B cell (primary cell): ENCODE measurements around the gene PIPOX. TPM values are rescaled to one million over a fixed set of nuclear protein-coding genes. Genes with fewer than 3 reads are reported as not detected.

ENCODE experiments used
- ATAC-seq: fragments of 200-7000 bp; cut with Tn5 transposase; one replicate; pipeline ENCODE4 v1.10.0; 2021; ENCODE audit warnings: low read depth, mild to moderate bottlenecking, moderate number of reproducible peaks, moderate library complexity
- CTCF ChIA-PET: fragments of 350-600 bp; sonication (Branson Sonifier 250); formaldehyde crosslinking; loops from one replicate; lab custom pipeline; 2021; ENCODE audit warnings: antibody characterized with exemption, inconsistent platforms; lab: Charles Lee
- POLR2A ChIA-PET: fragments of 350-600 bp; sonication (Branson Sonifier 250); formaldehyde crosslinking; loops from one replicate; lab custom pipeline; 2021; ENCODE audit warnings: antibody characterized with exemption; lab: Charles Lee
- DNase-seq: peaks from one replicate; pipeline ENCODE4 v3.0.0; 2013
- H2AFZ ChIP-seq: 2 replicates; pipeline ENCODE4 v1.6.1; 2012; ENCODE audit warnings: mild to moderate bottlenecking, low read depth, low read length; ENCODE audit not compliant: insufficient read depth, poor library complexity, severe bottlenecking
- H3K27ac ChIP-seq, 2 donors: 1 replicate in 1 of 2; 2 replicates in 1 of 2; pipeline ENCODE4 v1.5.1; 2012 to 2013; ENCODE audit warnings: low read length in 2 of 2, mild to moderate bottlenecking in 2 of 2, moderate library complexity in 1 of 2
- H3K27me3 ChIP-seq, 4 experiments: fragments of 200-600 bp in 1 of 4; sonication (generic) in 1 of 4; replicated peaks in 1 of 4; 1 replicate in 2 of 4; 2 replicates in 2 of 4; pipeline versions ENCODE4 v1.6.1 to v1.7.0; 2013 to 2016; ENCODE audit warnings: low read length in 3 of 4, mild to moderate bottlenecking in 2 of 4, mixed read lengths in 1 of 4, moderate library complexity in 1 of 4; ENCODE audit not compliant: insufficient read depth in 4 of 4, control insufficient read depth in 3 of 4; ENCODE audit errors: control extremely low read depth in 1 of 4
- H3K36me3 ChIP-seq, 2 experiments: replicated peaks in 1 of 2; 1 replicate in 1 of 2; 2 replicates in 1 of 2; pipeline versions ENCODE4 v1.6.1 to v1.7.1; 2013; ENCODE audit warnings: low read length in 1 of 2; ENCODE audit not compliant: insufficient read depth in 2 of 2, control insufficient read depth in 1 of 2; ENCODE audit errors: control extremely low read depth in 1 of 2, extremely low read depth in 1 of 2
- H3K4me1 ChIP-seq, 2 donors: fragments of 200-600 bp in 1 of 2; sonication (generic) in 1 of 2; 1 replicate in 1 of 2; 2 replicates in 1 of 2; pipeline versions ENCODE4 v1.5.1 to v1.6.1; 2013 to 2017; ENCODE audit warnings: low read length in 2 of 2; ENCODE audit not compliant: control insufficient read depth in 2 of 2, insufficient read depth in 2 of 2
- H3K4me2 ChIP-seq: replicated peaks from 2 replicates; pipeline ENCODE3; 2012; ENCODE audit warnings: mild to moderate bottlenecking, low read depth, low read length; ENCODE audit not compliant: poor library complexity, severe bottlenecking
- H3K4me3 ChIP-seq, 5 experiments: fragments of 200-600 bp in 1 of 5; sonication (generic) in 1 of 5; 1 replicate in 3 of 5; 2 replicates in 2 of 5; pipeline versions ENCODE4 v1.5.1 to v1.7.0; 2011 to 2016; ENCODE audit warnings: low read length in 4 of 5, mild to moderate bottlenecking in 4 of 5, low read depth in 2 of 5, control low read depth in 1 of 5, moderate library complexity in 1 of 5; ENCODE audit not compliant: insufficient read depth in 1 of 5; ENCODE audit errors: control extremely low read depth in 1 of 5, extremely low read depth in 1 of 5
- H3K79me2 ChIP-seq: fragments of 200-600 bp; sonication (generic); one replicate; pipeline ENCODE4 v1.6.0; 2016; ENCODE audit warnings: low read length; ENCODE audit not compliant: control insufficient read depth, insufficient read depth
- H3K9ac ChIP-seq: fragments of 200-600 bp; sonication (generic); 2 replicates; pipeline ENCODE4 v1.6.1; 2017; ENCODE audit warnings: mild to moderate bottlenecking, low read length, moderate library complexity
- H3K9me3 ChIP-seq, 3 donors: one replicate each; pipeline versions ENCODE4 v1.6.1 to v1.7.1; 2013; ENCODE audit warnings: low read length in 2 of 3; ENCODE audit not compliant: control insufficient read depth in 2 of 3, insufficient read depth in 1 of 3; ENCODE audit errors: control extremely low read depth in 1 of 3
- H4K20me1 ChIP-seq: 2 replicates; pipeline ENCODE4 v1.6.0; 2012; ENCODE audit warnings: mild to moderate bottlenecking, low read length; ENCODE audit not compliant: insufficient read depth, control insufficient read depth, poor library complexity, severe bottlenecking
- H3K27ac Mint-ChIP-seq: one replicate; pipeline ENCODE4 v1.8.0; 2021; ENCODE audit warnings: mixed read lengths
- H3K27me3 Mint-ChIP-seq: one replicate; pipeline ENCODE4 v1.8.0; 2021; ENCODE audit warnings: mixed read lengths
- H3K4me1 Mint-ChIP-seq: one replicate; pipeline ENCODE4 v1.8.0; 2021; ENCODE audit warnings: mixed read lengths
- H3K4me3 Mint-ChIP-seq: one replicate; pipeline ENCODE4 v1.8.0; 2021; ENCODE audit warnings: mixed read lengths
- H3K9me3 Mint-ChIP-seq: one replicate; pipeline ENCODE4 v1.8.0; 2022; ENCODE audit warnings: mixed read lengths; ENCODE audit not compliant: insufficient read depth
- EZH2 ChIP-seq: IDR thresholded peaks from 2 replicates; pipeline ENCODE4 v1.6.1; 2012; ENCODE audit warnings: borderline replicate concordance, low read depth, mild to moderate bottlenecking, moderate library complexity, low read length; ENCODE audit not compliant: insufficient read depth, poor library complexity, severe bottlenecking
- WGBS: methylation state at CpG from one replicate; pipeline ENCODE4 v1.1.5; 2013; ENCODE audit warnings: missing lambda C conversion rate; ENCODE audit not compliant: insufficient coverage; 5-methylcytosine and 5-hydroxymethylcytosine counted together
- intact Hi-C: fragments of 100-400 bp; cut with micrococcal nuclease; formaldehyde crosslinking; loops from one replicate; pipeline ENCODE4 v1.10.0; 2022
- polyA plus RNA-seq: library from polyadenylated mRNA; depleted of rRNA; stranded (reverse); fragments of >200 nt; gene quantifications from 2 replicates; pipeline ENCODE4 v1.2.3, GENCODE V29; 2012
- total RNA-seq, 2 donors: library from RNA; stranded (reverse); fragments of 120-200 nt in 1 of 2; gene quantifications; 1 replicate in 1 of 2; 2 replicates in 1 of 2; pipeline versions ENCODE4 v1.2.3 to v1.2.4, GENCODE V29; 2013 to 2022
- TF ChIP-seq, protein P1 (sequence below): fragments of 200-600 bp; IDR thresholded peaks from one replicate; pipeline ENCODE4 v1.8.0; 2022; ENCODE audit warnings: antibody characterized with exemption, mild to moderate bottlenecking

The PIPOX gene
- total and polyA plus RNA-seq, 2 donors (not counting 1 experiment from before 2014, with no cell fraction given): 0.95 to 15.0 TPM

DNA sequence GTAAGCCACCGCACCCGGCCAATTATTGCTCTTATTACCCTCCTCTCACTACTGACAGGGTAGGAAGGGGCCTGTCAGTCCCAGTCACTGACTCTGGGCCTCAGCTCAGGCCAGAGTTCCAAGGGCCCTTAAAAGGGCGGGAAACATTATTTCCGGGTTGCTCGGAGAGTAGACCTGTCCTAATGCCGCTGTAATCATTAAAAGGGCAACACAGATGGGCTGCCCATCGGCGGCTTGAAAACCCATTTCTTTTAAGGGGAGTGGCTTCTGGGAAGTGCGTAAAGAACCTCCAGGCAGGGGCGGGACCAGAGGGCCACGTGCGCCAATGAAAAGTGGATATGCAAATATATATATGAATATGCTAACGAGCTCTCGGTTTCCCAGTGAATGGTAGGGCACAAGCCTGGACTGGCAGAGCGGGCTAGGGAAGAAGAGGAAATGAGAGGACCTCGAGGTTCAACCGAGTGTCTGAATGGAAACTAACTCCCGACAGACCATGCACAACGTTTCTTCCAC is 26.6 kb downstream of the PIPOX start:
- Histone ChIP-seq H2AFZ (no peak overlapping the region), H3K36me3 (peaks cover 0 to 6% of the 10 kb centered on the region in 2 experiments), H3K27me3 (no peaks in the 10 kb centered on the region), H3K4me2 (no peak overlapping the region), H3K27ac (no peak overlapping the region), H3K79me2 (no peaks in the 10 kb centered on the region), H3K9me3 (no peaks in the 10 kb centered on the region), H3K4me3 (no peak overlapping the region), H4K20me1 (no peaks in the 10 kb centered on the region), H3K4me1 (no peaks in the 10 kb centered on the region), H3K9ac (no peak overlapping the region)
- 83% methylated on average over 12 of the region's 19 CpGs for WGBS
- DNase-seq (no peak), ATAC-seq (no peak)
- Mint-ChIP-seq H3K27ac (no peak overlapping the region), H3K9me3 (no peaks in the 10 kb centered on the region), H3K4me3 (no peak overlapping the region), H3K27me3 (no peaks in the 10 kb centered on the region), H3K4me1 (no peaks in the 10 kb centered on the region)
- POLR2A ChIA-PET: no interaction called here
- intact Hi-C loops: no loop called here
- CTCF ChIA-PET: interaction anchor here (1.8 kb wide), 1 partner anchor 104 kb away, joined by 3 read pairs; no protein-coding TSS in a partner anchor
- TF ChIP-seq EZH2: no peak
- TF ChIP-seq, protein P1, sequence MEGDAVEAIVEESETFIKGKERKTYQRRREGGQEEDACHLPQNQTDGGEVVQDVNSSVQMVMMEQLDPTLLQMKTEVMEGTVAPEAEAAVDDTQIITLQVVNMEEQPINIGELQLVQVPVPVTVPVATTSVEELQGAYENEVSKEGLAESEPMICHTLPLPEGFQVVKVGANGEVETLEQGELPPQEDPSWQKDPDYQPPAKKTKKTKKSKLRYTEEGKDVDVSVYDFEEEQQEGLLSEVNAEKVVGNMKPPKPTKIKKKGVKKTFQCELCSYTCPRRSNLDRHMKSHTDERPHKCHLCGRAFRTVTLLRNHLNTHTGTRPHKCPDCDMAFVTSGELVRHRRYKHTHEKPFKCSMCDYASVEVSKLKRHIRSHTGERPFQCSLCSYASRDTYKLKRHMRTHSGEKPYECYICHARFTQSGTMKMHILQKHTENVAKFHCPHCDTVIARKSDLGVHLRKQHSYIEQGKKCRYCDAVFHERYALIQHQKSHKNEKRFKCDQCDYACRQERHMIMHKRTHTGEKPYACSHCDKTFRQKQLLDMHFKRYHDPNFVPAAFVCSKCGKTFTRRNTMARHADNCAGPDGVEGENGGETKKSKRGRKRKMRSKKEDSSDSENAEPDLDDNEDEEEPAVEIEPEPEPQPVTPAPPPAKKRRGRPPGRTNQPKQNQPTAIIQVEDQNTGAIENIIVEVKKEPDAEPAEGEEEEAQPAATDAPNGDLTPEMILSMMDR: no peak

DNA sequence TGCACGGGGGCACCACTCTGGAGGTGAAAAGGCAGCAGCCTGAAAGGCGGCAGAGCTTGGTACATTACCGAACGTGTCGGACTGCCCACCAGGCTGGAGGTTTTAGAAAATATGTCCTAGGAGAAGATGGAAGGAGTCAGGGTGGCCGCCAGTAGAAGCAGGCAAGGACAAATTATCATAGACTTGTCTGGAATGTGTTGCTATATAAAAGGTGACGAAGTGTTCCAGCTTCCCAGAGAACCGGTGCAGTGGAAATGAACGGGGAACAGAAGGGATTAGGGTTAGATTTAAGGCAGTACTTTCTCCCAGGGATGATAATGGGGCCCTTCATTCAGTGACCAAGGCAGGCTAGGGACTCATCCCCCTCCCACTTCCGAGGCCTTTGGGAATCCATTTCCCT is 27.4 kb downstream of the PIPOX start:
- H3K36me3 ChIP-seq: peaks cover 0 to 9% of the 10 kb centered on the region in 2 experiments
- no peaks in the 10 kb centered on the region for H3K27me3 ChIP-seq
- H3K9me3 ChIP-seq: no peaks in the 10 kb centered on the region
- ATAC-seq: no peak
- H3K9ac ChIP-seq: no peak overlapping the region
- H3K27ac ChIP-seq: no peak overlapping the region
- no peak overlapping the region for H3K4me3 ChIP-seq
- H2AFZ ChIP-seq: no peak overlapping the region
- no peaks in the 10 kb centered on the region for H3K79me2 ChIP-seq
- H3K4me1 ChIP-seq: no peaks in the 10 kb centered on the region
- H4K20me1 ChIP-seq: no peaks in the 10 kb centered on the region
- no peaks in the 10 kb centered on the region for H3K4me1 Mint-ChIP-seq
- H3K4me2 ChIP-seq: no peak overlapping the region
- H3K9me3 Mint-ChIP-seq: no peaks in the 10 kb centered on the region
- POLR2A ChIA-PET: no interaction called here
- no peak overlapping the region for H3K27ac Mint-ChIP-seq
- WGBS: 99% methylated on average over 7 of the region's 10 CpGs
- CTCF ChIA-PET: no interaction called here
- no peak overlapping the region for H3K4me3 Mint-ChIP-seq
- intact Hi-C loops: no loop called here
- no peak for DNase-seq
- H3K27me3 Mint-ChIP-seq: no peaks in the 10 kb centered on the region
- TF ChIP-seq EZH2: no peak
- TF ChIP-seq, protein P1: no peak
